SK-N-SH treated with all-trans-retinoic acid at 6 μM for 48 hours (cell line): ENCODE data around the gene RAB7A.

Experiments used
- CSDC2 ChIP-seq: fragments of 250-450 bp; sonication (Bioruptor Pico); IDR thresholded peaks from 2 replicates; pipeline ENCODE4 v1.5.0; 2020; ENCODE audit warnings: mild to moderate bottlenecking, moderate library complexity
- ESRRG ChIP-seq: fragments of 250-450 bp; sonication (Bioruptor Pico); IDR thresholded peaks from 2 replicates; pipeline ENCODE4 v1.6.1; 2021; ENCODE audit warnings: mild to moderate bottlenecking
- RARB ChIP-seq: fragments of 250-450 bp; sonication (Bioruptor Pico); IDR thresholded peaks from 2 replicates; pipeline ENCODE4 v1.8.0; 2021; ENCODE audit warnings: mild to moderate bottlenecking, moderate library complexity
- TSHZ2 ChIP-seq: fragments of 250-450 bp; sonication (Bioruptor Pico); IDR thresholded peaks from 2 replicates; pipeline ENCODE4 v1.5.0; 2020; ENCODE audit warnings: mild to moderate bottlenecking, moderate library complexity
- ZNF70 ChIP-seq: fragments of 450-650 bp; formaldehyde crosslinking; IDR thresholded peaks from 2 replicates; pipeline ENCODE4 v1.5.0; 2020; ENCODE audit warnings: mild to moderate bottlenecking, moderate library complexity
- TF ChIP-seq, protein P1 (sequence below): fragments of 250-450 bp; sonication (Bioruptor Pico); IDR thresholded peaks from 2 replicates; pipeline ENCODE4 v1.8.0; 2020; ENCODE audit warnings: mild to moderate bottlenecking, moderate library complexity, borderline replicate concordance

- TF ChIP-seq ESRRG (no peak), CSDC2 (CRISPR knock-in tag) (no peak), ZNF70 (CRISPR knock-in tag) (no peak), TSHZ2 (CRISPR knock-in tag) (no peak), RARB (CRISPR knock-in tag) (no peak)
- TF ChIP-seq, protein P1, sequence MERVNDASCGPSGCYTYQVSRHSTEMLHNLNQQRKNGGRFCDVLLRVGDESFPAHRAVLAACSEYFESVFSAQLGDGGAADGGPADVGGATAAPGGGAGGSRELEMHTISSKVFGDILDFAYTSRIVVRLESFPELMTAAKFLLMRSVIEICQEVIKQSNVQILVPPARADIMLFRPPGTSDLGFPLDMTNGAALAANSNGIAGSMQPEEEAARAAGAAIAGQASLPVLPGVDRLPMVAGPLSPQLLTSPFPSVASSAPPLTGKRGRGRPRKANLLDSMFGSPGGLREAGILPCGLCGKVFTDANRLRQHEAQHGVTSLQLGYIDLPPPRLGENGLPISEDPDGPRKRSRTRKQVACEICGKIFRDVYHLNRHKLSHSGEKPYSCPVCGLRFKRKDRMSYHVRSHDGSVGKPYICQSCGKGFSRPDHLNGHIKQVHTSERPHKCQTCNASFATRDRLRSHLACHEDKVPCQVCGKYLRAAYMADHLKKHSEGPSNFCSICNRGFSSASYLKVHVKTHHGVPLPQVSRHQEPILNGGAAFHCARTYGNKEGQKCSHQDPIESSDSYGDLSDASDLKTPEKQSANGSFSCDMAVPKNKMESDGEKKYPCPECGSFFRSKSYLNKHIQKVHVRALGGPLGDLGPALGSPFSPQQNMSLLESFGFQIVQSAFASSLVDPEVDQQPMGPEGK (CRISPR knock-in tag): no peak
Measured at GRCh38 chr3:128730471-128730870, 4.5 kb downstream of the RAB7A start.
